ENCODE data around the gene GALK1. TPM values are rescaled to one million over a fixed set of nuclear protein-coding genes. Genes with fewer than 3 reads are reported as not detected.

The GALK1 gene
- total RNA-seq, 4 donors from 2014 or later = 20.6 to 31.0 (median 28.9) TPM

DNA sequence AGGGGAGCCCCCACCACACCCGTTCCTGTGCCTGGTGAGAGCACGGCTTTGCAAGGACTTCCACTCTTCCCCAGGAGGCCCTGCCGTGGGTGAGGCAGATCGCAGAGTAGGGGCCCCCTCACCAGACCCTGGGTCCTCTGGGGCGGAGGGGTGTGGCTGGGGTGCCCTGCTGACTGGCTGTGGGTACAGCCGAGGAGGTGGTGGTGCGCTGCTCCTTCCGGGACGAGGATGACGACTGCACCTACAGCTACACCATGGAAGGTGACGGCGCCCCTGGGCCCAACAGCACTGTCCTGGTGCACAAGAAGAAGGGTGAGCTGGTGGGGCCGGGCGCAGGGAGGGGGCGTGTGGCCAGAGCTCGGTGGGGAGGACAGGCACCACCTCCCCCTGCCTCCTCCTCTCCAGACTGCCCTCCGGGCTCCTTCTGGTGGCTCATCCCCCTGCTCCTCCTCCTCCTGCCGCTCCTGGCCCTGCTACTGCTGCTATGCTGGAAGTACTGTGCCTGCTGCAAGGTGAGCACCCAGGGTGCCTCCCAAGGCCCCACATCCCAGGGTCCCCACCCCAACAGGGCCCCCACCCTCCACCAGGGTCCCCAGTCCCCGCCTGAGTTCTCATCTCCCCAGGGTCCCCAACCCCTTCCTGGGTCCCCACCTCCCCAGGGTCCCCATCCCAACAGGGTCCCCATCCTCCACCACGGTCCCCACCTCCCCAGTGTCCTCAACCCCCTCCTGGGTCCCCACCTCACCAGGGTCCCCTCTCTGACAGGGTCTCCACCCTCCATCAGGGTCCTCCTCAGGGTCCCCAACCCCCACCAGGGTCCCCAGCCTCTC lies 27.6 kb downstream of the GALK1 start:
- no peak for DNase-seq (ENCODE audit: low spot score in 2 of 2)
- WGBS, 2 donors = 77 to 80% methylated on average over 18 to 20 of the region's 20 CpGs
- intact Hi-C loops (cut with DNase I; ENCODE audit: low total_unique reads) = no loop called here
- TF ChIP-seq, protein P1, sequence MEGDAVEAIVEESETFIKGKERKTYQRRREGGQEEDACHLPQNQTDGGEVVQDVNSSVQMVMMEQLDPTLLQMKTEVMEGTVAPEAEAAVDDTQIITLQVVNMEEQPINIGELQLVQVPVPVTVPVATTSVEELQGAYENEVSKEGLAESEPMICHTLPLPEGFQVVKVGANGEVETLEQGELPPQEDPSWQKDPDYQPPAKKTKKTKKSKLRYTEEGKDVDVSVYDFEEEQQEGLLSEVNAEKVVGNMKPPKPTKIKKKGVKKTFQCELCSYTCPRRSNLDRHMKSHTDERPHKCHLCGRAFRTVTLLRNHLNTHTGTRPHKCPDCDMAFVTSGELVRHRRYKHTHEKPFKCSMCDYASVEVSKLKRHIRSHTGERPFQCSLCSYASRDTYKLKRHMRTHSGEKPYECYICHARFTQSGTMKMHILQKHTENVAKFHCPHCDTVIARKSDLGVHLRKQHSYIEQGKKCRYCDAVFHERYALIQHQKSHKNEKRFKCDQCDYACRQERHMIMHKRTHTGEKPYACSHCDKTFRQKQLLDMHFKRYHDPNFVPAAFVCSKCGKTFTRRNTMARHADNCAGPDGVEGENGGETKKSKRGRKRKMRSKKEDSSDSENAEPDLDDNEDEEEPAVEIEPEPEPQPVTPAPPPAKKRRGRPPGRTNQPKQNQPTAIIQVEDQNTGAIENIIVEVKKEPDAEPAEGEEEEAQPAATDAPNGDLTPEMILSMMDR (IDR thresholded peaks at IDR 0.05) = no peak
- TF ChIP-seq POLR2A (IDR thresholded peaks at IDR 0.05) = no peak
- H3K4me3 ChIP-seq (ENCODE audit: low read depth, poor library complexity, severe bottlenecking) = no peak overlapping the region

DNA sequence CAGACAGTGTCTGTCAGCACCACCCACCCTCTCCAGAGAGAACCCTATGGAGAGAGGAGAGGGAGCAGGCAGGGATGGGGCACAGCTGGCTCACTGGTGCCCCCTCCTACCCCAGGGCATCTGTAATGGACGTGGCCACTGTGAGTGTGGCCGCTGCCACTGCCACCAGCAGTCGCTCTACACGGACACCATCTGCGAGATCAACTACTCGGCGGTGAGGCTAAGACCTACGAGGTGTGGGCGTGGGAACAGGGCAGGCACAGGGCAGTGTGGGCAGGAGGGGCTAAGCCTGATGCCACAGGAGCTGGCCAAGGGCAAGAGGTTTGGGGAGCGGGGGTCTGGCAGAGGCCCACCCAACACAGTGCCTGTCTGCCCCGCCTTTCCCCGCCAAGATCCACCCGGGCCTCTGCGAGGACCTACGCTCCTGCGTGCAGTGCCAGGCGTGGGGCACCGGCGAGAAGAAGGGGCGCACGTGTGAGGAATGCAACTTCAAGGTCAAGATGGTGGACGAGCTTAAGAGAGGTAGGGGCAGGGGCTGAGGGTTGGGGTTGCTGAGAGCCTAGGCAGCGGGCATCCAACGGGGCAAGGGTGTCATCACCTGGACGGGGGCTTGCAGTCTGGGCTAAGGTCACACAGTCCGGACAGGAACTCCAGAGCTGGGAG lies 28.7 kb downstream of the GALK1 start:
- no peak for TF ChIP-seq POLR2A (IDR thresholded peaks at IDR 0.05)
- TF ChIP-seq, protein P1 (IDR thresholded peaks at IDR 0.05) = no peak
- 88% methylated on average over 22 to 26 of the region's 26 CpGs for WGBS, 2 donors
- intact Hi-C loops (cut with DNase I; ENCODE audit: low total_unique reads) = no loop called here
- no peak for DNase-seq (ENCODE audit: low spot score in 2 of 2)
- H3K4me3 ChIP-seq (ENCODE audit: low read depth, poor library complexity, severe bottlenecking) = no peak overlapping the region

DNA sequence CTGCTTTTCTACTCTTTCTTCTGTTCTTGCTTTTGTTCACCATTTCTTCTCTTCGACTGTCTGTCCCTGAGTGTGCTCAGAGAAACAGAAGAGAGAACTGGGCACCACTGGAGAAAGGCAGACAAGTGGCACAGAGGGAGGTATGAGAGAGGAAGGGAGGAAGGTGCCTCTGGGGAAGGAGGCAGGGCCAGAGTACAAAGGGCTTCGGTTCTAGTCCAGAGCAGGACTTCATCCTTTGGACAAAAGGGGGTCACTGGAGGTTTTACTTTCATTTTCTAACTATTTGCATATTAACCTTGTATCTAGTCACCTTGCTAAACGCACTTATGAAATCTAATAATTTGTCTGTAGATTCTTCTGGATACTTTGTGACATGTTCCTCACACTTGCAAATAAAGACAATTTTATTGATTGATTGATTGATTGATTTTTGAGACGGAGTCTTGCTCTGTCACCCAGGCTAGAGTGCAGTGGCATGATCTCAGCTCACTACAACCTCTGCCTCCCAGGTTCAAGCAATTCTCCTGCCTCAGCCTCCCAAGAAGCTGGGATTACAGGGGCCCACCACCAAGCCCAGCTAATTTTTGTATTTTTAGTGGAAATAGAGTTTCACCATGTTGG lies 30.2 kb downstream of the GALK1 start:
- 76 to 82% methylated on average over 4 of the region's 4 CpGs for WGBS, 2 donors
- no peak overlapping the region for H3K4me3 ChIP-seq (ENCODE audit: low read depth, poor library complexity, severe bottlenecking)
- TF ChIP-seq, protein P1 (IDR thresholded peaks at IDR 0.05) = no peak
- TF ChIP-seq POLR2A (IDR thresholded peaks at IDR 0.05) = no peak
- no peak for DNase-seq (ENCODE audit: low spot score in 2 of 2)
- intact Hi-C loops (cut with DNase I; ENCODE audit: low total_unique reads) = no loop called here

DNA sequence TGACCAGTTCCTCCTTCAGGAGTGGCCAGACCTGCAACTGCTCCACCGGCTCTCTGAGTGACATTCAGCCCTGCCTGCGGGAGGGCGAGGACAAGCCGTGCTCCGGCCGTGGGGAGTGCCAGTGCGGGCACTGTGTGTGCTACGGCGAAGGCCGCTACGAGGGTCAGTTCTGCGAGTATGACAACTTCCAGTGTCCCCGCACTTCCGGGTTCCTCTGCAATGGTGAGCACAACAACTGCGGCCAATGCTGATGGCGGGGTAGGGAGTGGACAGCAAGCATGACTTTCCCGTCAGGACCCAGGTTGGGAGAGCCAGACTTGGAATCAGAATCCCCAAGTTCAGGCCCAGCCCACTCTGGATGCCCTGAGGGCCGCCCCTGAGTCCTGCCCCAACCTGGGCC lies 31.5 kb downstream of the GALK1 start:
- DNase-seq (ENCODE audit: low spot score in 2 of 2) = no peak
- no peak overlapping the region for H3K4me3 ChIP-seq (ENCODE audit: low read depth, poor library complexity, severe bottlenecking)
- 86 to 91% methylated on average over 18 of the region's 18 CpGs for WGBS, 2 donors
- intact Hi-C loops (cut with DNase I; ENCODE audit: low total_unique reads) = no loop called here
- no peak for TF ChIP-seq POLR2A (IDR thresholded peaks at IDR 0.05)
- TF ChIP-seq, protein P1 (IDR thresholded peaks at IDR 0.05) = no peak

DNA sequence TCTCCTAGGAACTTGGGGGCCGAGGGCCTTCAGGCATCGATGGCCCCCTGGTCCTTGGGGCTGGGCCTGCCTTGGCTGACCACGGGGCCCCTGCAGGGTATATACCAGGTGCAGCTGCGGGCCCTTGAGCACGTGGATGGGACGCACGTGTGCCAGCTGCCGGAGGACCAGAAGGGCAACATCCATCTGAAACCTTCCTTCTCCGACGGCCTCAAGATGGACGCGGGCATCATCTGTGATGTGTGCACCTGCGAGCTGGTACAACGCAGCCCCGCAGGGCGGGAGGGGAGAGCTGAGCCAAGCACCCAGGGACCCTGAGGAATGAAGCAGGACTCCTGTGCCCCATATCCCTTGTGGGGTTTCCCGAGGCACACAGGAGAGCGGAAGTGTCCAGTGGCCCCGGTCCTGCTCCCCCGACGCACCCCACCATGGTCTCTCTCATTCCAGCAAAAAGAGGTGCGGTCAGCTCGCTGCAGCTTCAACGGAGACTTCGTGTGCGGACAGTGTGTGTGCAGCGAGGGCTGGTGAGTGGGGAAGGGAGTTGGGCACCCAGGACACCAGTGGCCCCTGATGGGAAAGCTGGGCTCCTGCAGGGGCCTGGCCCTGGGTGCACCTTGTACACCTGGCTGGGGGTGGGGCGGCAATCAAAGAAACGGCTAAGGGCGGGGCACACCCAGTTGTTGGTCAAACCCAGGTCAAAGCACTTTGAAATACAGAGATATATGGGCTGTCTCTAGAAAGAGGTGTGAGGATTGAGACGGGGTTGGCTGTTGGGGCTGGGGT lies 33.1 kb downstream of the GALK1 start:
- no peak for DNase-seq (ENCODE audit: low spot score in 2 of 2)

More for the DNA sequence above, 33.1 kb downstream of the GALK1 start:
- TF ChIP-seq, protein P1 (IDR thresholded peaks at IDR 0.05) = no peak
- TF ChIP-seq POLR2A (IDR thresholded peaks at IDR 0.05) = no peak
- H3K4me3 ChIP-seq (ENCODE audit: low read depth, poor library complexity, severe bottlenecking) = no peak overlapping the region
- WGBS, 2 donors = 85 to 92% methylated on average over 27 to 31 of the region's 31 CpGs
- intact Hi-C loops (cut with DNase I; ENCODE audit: low total_unique reads) = no loop called here

All from lower leg skin (tissue), 4 donors.